Upper lobe of left lung (tissue), 6 donors: ENCODE measurements around the gene USP50. TPM values are rescaled to one million over a fixed set of nuclear protein-coding genes. Genes with fewer than 3 reads are reported as not detected.
"Not testable (repeated sequence)": the region's sequence is repeated elsewhere in the genome, so short reads cannot be mapped to it uniquely, and the experiment has no call there.

Source experiments
- ATAC-seq, 2 donors: fragments of 200-7000 bp; cut with Tn5 transposase; one replicate each; pipeline ENCODE4 v1.9.1; 2022; ENCODE audit warnings: mild to moderate bottlenecking in 2 of 2, moderate library complexity in 2 of 2; ENCODE audit not compliant: low FRiP score in 2 of 2
- DNase-seq, 2 donors: peaks; one replicate each; pipeline ENCODE4 v3.0.0-alpha.2; 2019 to 2020
- H3K27ac ChIP-seq, 4 donors: fragments of 200-600 bp; sonication (generic); one replicate each; pipeline ENCODE4 v1.5.1; 2016 to 2019
- H3K27me3 ChIP-seq, 4 donors: fragments of 200-600 bp; sonication (generic); one replicate each; pipeline ENCODE4 v1.5.1; 2017 to 2019
- H3K36me3 ChIP-seq, 4 donors: fragments of 200-600 bp; sonication (generic); one replicate each; pipeline ENCODE4 v1.5.1; 2016 to 2019
- H3K4me1 ChIP-seq, 4 donors: fragments of 200-600 bp; sonication (generic); one replicate each; pipeline ENCODE4 v1.5.1; 2018 to 2019
- H3K4me3 ChIP-seq, 4 donors: fragments of 200-600 bp; sonication (generic); one replicate each; pipeline ENCODE4 v1.5.1; 2017 to 2019; ENCODE audit warnings: mild to moderate bottlenecking in 2 of 4, moderate library complexity in 1 of 4
- H3K9me3 ChIP-seq, 4 donors: fragments of 200-600 bp; sonication (generic); one replicate each; pipeline ENCODE4 v1.5.1; 2018 to 2019
- CTCF ChIP-seq, 6 experiments: fragments of 450-650 bp in 4 of 6; fragments of 200-600 bp in 2 of 6; sonication (generic) in 2 of 6; IDR thresholded peaks; one replicate each; pipeline ENCODE4 v1.5.1; 2016 to 2019; ENCODE audit warnings: antibody characterized with exemption in 6 of 6
- EP300 ChIP-seq, 4 donors: sonication (generic); formaldehyde crosslinking; IDR thresholded peaks; one replicate each; pipeline ENCODE4 v1.5.1; 2017; ENCODE audit warnings: antibody characterized with exemption in 4 of 4, control low read depth in 2 of 4
- POLR2A ChIP-seq, 4 donors: fragments of 450-650 bp; IDR thresholded peaks; one replicate each; pipeline ENCODE4 v1.5.1; 2016 to 2017; ENCODE audit warnings: antibody characterized with exemption in 4 of 4, mild to moderate bottlenecking in 2 of 4
- POLR2AphosphoS5 ChIP-seq, 2 donors: sonication (generic); formaldehyde crosslinking; IDR thresholded peaks; one replicate each; pipeline ENCODE4 v1.5.1; 2017; ENCODE audit warnings: antibody characterized with exemption in 2 of 2
- WGBS, 2 donors: methylation state at CpG; one replicate each; pipeline ENCODE4 v1.1.5; 2017 to 2018; 5-methylcytosine and 5-hydroxymethylcytosine counted together
- total RNA-seq, 6 donors: library from RNA; depleted of rRNA in 4 of 6; stranded (reverse); fragments of >200 nt in 4 of 6; gene quantifications; one replicate each; pipeline versions ENCODE4 v1.1.0 to v1.2.1, GENCODE V29; 2016 to 2021
- donor health status: DM: no; HTN: no; CAD: no; lungs with moderate emphysema.
- donor health status: DM: no; HTN: yes; CAD: no; lungs with severe emphysema.

The USP50 gene
- total RNA-seq, 6 donors from 2014 or later: 0.31 to 0.67 TPM; not detected in 4

DNA sequence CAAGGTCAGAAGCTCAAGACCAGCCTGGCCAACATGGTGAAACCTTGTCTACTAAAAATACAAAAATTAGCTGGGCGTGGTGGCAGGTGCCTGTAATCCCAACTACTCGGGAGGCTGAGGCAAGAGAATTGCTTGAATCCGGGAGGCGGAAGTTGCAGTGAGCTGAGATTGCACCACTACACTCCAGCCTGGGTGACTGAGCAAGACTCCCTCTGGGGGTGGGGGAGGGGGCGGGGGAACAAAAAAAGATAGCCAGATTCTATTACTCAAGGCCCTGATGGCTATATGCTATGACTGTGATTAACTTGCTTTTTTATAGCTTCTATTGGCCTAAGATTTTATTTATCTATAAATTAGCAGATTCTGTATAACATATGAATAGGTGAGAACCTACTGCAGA is 27.4 kb upstream of the USP50 start:
- H3K36me3 ChIP-seq: peaks cover 15 to 95% (median 37%) of the 10 kb centered on the region in 4 donors
- H3K27ac ChIP-seq: peak overlapping the region in 1 of 4 donors; percentile 14
- H3K4me3 ChIP-seq, H3K9me3 ChIP-seq, ATAC-seq, H3K27me3 ChIP-seq, H3K4me1 ChIP-seq: not testable (repeated sequence)
- 66 to 77% methylated on average over 5 of the region's 5 CpGs for WGBS, 2 donors
- TF ChIP-seq POLR2AphosphoS5 (IDR thresholded peaks at IDR 0.05): peak in 1 of 2 donors; percentile 10
- DNase-seq: peak in 1 of 2 donors; percentile 62

DNA sequence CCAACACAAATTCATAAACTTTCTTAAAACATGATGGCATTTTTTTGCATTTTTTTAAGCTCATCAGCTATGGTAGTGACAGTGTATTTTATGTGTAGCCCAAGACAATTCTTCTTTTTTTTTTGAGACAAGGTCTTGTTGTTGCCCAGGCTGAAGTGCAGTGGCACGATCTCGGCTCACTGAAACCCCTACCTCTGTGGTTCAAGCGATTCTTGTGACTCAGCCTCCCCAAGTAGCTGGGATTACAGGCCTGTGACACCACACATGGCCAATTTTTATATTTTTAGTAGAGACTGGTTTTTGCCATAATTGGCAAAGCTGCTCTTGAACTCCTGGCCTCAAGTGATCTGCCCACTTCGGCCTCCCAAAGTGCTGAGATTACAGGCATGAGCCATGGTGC is 17.3 kb upstream of the USP50 start:
- WGBS, 2 donors: 90 to 98% methylated on average over 4 of the region's 4 CpGs
- TF ChIP-seq CTCF (IDR thresholded peaks at IDR 0.05) (no peak), POLR2A (IDR thresholded peaks at IDR 0.05) (no peak)
- no peak for DNase-seq
- ATAC-seq: no peak
- Histone ChIP-seq H3K27ac (no peak overlapping the region), H3K9me3 (no peaks in the 10 kb centered on the region), H3K36me3 (peaks cover 11 to 77% (median 30%) of the 10 kb centered on the region in 4 donors), H3K4me1 (no peaks in the 10 kb centered on the region), H3K4me3 (no peak overlapping the region), H3K27me3 (no peaks in the 10 kb centered on the region)

GRCh38 chr15:50562735-50563640 is 16.5 kb upstream of the USP50 start:
- 75 to 80% methylated on average over 4 of the region's 4 CpGs for WGBS, 2 donors
- Histone ChIP-seq H3K4me1 (no peaks in the 10 kb centered on the region), H3K27ac (no peak overlapping the region), H3K27me3 (no peaks in the 10 kb centered on the region), H3K9me3 (no peaks in the 10 kb centered on the region), H3K36me3 (peaks cover 11 to 76% (median 26%) of the 10 kb centered on the region in 4 donors), H3K4me3 (no peak overlapping the region)
- no peak for TF ChIP-seq CTCF (IDR thresholded peaks at IDR 0.05)
- TF ChIP-seq POLR2A (IDR thresholded peaks at IDR 0.05): no peak
- no peak for TF ChIP-seq EP300 (IDR thresholded peaks at IDR 0.05)
- TF ChIP-seq POLR2AphosphoS5 (IDR thresholded peaks at IDR 0.05): no peak
- ATAC-seq: no peak
- DNase-seq: no peak

DNA sequence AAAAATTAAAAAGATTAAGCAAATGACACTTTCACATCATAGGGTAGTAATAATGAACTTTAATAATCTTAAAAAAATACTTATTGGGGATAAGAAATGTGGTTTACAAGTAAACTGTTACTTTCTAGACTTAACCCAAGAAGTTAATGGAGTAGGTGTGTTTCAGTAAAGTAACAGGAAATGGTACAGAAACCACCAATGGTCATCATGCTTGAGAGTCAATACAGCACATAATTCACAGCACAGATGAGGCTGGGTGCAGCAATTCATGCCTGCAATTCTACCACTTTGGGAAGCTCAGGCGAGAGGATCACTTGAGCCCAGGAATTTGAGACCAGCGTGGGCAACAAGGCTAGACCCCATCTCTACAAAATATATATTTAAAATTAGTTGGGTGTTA is 11.5 kb upstream of the USP50 start:
- WGBS, 2 donors: 94 to 100% methylated on average over 2 of the region's 2 CpGs
- DNase-seq (no peak), ATAC-seq (no peak)
- H3K4me1 ChIP-seq: no peaks in the 10 kb centered on the region
- no peak overlapping the region for H3K27ac ChIP-seq
- no peak for TF ChIP-seq CTCF (IDR thresholded peaks at IDR 0.05)
- TF ChIP-seq POLR2A (IDR thresholded peaks at IDR 0.05): no peak
- TF ChIP-seq EP300 (IDR thresholded peaks at IDR 0.05): no peak
- no peak for TF ChIP-seq POLR2AphosphoS5 (IDR thresholded peaks at IDR 0.05)
- peaks cover 4 to 44% (median 18%) of the 10 kb centered on the region in 4 donors for H3K36me3 ChIP-seq
- no peaks in the 10 kb centered on the region for H3K27me3 ChIP-seq
- no peak overlapping the region for H3K4me3 ChIP-seq
- H3K9me3 ChIP-seq: no peaks in the 10 kb centered on the region

- H3K4me3 ChIP-seq: no peak overlapping the region
- DNase-seq (no peak), ATAC-seq (no peak)
- H3K36me3 ChIP-seq: peaks cover 0 to 32% (median 10%) of the 10 kb centered on the region in 4 donors
- 83 to 91% methylated on average over 2 of the region's 2 CpGs for WGBS, 2 donors
- no peak overlapping the region for H3K27ac ChIP-seq
- H3K27me3 ChIP-seq: no peaks in the 10 kb centered on the region
- H3K9me3 ChIP-seq: no peaks in the 10 kb centered on the region
- H3K4me1 ChIP-seq: no peaks in the 10 kb centered on the region
- TF ChIP-seq POLR2AphosphoS5 (IDR thresholded peaks at IDR 0.05) (no peak), EP300 (IDR thresholded peaks at IDR 0.05) (no peak), CTCF (IDR thresholded peaks at IDR 0.05) (no peak), POLR2A (IDR thresholded peaks at IDR 0.05) (no peak)
These were observed 10.3 kb upstream of the USP50 start for GRCh38 chr15:50556642-50557371.
